AG09319 (cell line): ENCODE measurements around the gene ATP6AP1.

Source experiments
- DNase-seq: peaks from one replicate; pipeline ENCODE4 v3.0.0-alpha.2; 2010; ENCODE audit warnings: low read depth; ENCODE audit errors: extremely low read depth
- CTCF ChIP-seq: IDR thresholded peaks from 2 replicates; pipeline ENCODE4 v1.5.1; 2011; ENCODE audit warnings: low read depth, mild to moderate bottlenecking, inconsistent platforms, low read length, moderate library complexity

ATP6AP1 gene

GRCh38 chrX:154448484-154448883 lies 20.0 kb downstream of the ATP6AP1 start:
- no peak for DNase-seq
- no peak for TF ChIP-seq CTCF

GRCh38 chrX:154449618-154450017 lies 21.1 kb downstream of the ATP6AP1 start:
- no peak for TF ChIP-seq CTCF
- no peak for DNase-seq

GRCh38 chrX:154450312-154450711 lies 21.8 kb downstream of the ATP6AP1 start:
- no peak for TF ChIP-seq CTCF
- no peak for DNase-seq

- DNase-seq: no peak
- no peak for TF ChIP-seq CTCF
Observed at GRCh38 chrX:154452823-154453222, 24.3 kb downstream of the ATP6AP1 start.

- TF ChIP-seq CTCF: no peak
- no peak for DNase-seq
Observed at GRCh38 chrX:154457491-154458115, 29.1 kb downstream of the ATP6AP1 start.

GRCh38 chrX:154458116-154458953 lies 29.9 kb downstream of the ATP6AP1 start, which contains the start of gene PLXNA3:
TSS of gene PLXNA3 (plus strand) at chrX:154458281. CDS start at chrX:154460184, 1,903 bp downstream.
- DNase-seq: no peak
- no peak for TF ChIP-seq CTCF
